ENCODE data around the gene RALGAPA2. TPM values are rescaled to one million over a fixed set of nuclear protein-coding genes. Genes with fewer than 3 reads are reported as not detected.

RALGAPA2 gene
- total RNA-seq, 1 experiment from 2014 or later, result 13.4 TPM

DNA sequence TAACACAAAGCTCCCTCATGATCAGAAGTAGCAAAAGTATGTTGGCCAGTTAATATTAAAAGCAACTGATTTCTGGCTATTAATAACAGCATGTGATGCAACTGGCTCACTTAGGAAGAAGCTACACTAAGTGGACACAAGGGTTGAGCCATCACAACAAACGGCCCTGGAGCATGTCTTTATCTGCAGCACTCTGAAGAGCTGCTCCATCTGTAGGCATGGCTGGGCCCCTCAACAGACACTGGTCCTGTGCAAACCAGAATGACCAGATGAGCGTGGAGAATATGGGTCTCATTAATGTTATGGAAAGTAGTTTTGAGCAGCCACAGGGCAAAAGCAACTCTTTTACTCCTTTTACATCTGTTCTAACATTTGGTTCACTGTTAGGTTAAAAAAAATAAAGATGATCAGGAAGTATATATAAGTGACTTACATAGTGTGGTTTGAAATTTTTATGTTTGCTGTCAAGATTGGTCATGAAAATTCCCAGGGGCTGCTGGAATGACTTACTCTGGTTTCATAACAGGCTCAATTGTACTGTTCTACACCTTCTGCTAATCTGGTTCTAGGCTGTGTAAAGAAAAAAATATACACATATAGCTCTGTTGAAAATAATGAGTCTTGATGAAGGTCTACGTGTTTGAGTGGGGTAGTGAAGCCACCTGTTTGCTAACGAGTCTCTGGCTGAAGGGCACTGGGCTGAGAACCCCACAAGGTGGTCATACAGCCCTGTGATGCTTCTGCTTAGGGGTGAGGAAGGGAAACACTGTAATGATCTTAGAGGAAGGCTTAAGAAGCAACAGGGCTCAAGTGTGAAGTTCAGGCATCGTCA lies 286.4 kb downstream of the RALGAPA2 start:
- H3K4me3 ChIP-seq (ENCODE audit: low read depth in 2 of 2, low read length in 2 of 2), result no peak overlapping the region
- H3K27me3 ChIP-seq (ENCODE audit: control insufficient read depth, insufficient read depth, low read length), result no peaks in the 10 kb centered on the region
- no TSS peak for BruUV-seq (replicated peaks)
- in situ Hi-C loops (cut with HindIII; ENCODE audit: low pct_unique_long_range_greater_than_20kb, low sequenced_read_pairs) (no loop called here), intact Hi-C loops (cut with micrococcal nuclease; ENCODE audit: unreplicated experiment) (no loop called here)
- H3K9me3 ChIP-seq (ENCODE audit: control insufficient read depth, insufficient read depth, low read depth, low read length), result no peaks in the 10 kb centered on the region
- no peaks in the 10 kb centered on the region for H3K36me3 ChIP-seq (ENCODE audit: control insufficient read depth, insufficient read depth, low read length)
- H3K4me1 ChIP-seq (ENCODE audit: control insufficient read depth, insufficient read depth, low read length), result no peaks in the 10 kb centered on the region
- ChIA-PET POLR2A (interaction anchor here (0.6 kb wide), 1 partner anchor 132 kb away, joined by 3 read pairs; no protein-coding TSS in a partner anchor), CTCF (no interaction called here)
- DNase-seq (ENCODE audit: low read depth, low spot score) (no peak), ATAC-seq (no peak)
- no peak for TF ChIP-seq SIN3A (IDR thresholded peaks at IDR 0.05; ENCODE audit: borderline replicate concordance, insufficient read depth, low read depth, low read length)
- TF ChIP-seq, protein P1, sequence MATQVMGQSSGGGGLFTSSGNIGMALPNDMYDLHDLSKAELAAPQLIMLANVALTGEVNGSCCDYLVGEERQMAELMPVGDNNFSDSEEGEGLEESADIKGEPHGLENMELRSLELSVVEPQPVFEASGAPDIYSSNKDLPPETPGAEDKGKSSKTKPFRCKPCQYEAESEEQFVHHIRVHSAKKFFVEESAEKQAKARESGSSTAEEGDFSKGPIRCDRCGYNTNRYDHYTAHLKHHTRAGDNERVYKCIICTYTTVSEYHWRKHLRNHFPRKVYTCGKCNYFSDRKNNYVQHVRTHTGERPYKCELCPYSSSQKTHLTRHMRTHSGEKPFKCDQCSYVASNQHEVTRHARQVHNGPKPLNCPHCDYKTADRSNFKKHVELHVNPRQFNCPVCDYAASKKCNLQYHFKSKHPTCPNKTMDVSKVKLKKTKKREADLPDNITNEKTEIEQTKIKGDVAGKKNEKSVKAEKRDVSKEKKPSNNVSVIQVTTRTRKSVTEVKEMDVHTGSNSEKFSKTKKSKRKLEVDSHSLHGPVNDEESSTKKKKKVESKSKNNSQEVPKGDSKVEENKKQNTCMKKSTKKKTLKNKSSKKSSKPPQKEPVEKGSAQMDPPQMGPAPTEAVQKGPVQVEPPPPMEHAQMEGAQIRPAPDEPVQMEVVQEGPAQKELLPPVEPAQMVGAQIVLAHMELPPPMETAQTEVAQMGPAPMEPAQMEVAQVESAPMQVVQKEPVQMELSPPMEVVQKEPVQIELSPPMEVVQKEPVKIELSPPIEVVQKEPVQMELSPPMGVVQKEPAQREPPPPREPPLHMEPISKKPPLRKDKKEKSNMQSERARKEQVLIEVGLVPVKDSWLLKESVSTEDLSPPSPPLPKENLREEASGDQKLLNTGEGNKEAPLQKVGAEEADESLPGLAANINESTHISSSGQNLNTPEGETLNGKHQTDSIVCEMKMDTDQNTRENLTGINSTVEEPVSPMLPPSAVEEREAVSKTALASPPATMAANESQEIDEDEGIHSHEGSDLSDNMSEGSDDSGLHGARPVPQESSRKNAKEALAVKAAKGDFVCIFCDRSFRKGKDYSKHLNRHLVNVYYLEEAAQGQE (IDR thresholded peaks at IDR 0.05; ENCODE audit: insufficient read depth in 1 of 2, low read depth in 2 of 2, low read length in 1 of 2), result no peak
- TF ChIP-seq, protein P2, sequence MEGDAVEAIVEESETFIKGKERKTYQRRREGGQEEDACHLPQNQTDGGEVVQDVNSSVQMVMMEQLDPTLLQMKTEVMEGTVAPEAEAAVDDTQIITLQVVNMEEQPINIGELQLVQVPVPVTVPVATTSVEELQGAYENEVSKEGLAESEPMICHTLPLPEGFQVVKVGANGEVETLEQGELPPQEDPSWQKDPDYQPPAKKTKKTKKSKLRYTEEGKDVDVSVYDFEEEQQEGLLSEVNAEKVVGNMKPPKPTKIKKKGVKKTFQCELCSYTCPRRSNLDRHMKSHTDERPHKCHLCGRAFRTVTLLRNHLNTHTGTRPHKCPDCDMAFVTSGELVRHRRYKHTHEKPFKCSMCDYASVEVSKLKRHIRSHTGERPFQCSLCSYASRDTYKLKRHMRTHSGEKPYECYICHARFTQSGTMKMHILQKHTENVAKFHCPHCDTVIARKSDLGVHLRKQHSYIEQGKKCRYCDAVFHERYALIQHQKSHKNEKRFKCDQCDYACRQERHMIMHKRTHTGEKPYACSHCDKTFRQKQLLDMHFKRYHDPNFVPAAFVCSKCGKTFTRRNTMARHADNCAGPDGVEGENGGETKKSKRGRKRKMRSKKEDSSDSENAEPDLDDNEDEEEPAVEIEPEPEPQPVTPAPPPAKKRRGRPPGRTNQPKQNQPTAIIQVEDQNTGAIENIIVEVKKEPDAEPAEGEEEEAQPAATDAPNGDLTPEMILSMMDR (IDR thresholded peaks at IDR 0.05), result no peak
- no peak for TF ChIP-seq POLR2AphosphoS5 (IDR thresholded peaks at IDR 0.05; ENCODE audit: low read depth, low read length)
- H3K27ac ChIP-seq (ENCODE audit: low read length), result no peak overlapping the region

DNA sequence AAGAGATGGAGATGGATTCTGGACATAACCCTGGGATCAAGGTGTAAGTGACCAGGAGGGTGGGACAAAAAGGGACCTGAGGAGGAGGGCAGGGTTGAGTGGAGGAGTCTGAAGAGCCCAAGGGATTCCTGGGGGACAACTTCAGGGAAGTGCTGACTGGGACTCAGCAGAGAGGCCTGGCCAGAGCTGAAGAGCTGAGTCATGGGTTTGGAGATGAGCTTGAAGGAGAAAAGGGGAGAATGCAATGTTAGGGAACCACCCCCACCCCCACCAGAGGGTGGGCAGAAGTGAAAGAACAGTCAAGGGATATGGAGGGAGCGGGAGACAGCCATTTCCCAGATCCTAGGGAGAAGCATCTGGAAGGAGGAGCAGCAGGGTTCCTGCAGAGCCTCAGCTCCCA lies 289.3 kb downstream of the RALGAPA2 start:
- no peak for ATAC-seq
- H3K4me1 ChIP-seq (ENCODE audit: control insufficient read depth, insufficient read depth, low read length), result no peaks in the 10 kb centered on the region
- no peaks in the 10 kb centered on the region for H3K9me3 ChIP-seq (ENCODE audit: control insufficient read depth, insufficient read depth, low read depth, low read length)
- H3K4me3 ChIP-seq (ENCODE audit: low read depth in 2 of 2, low read length in 2 of 2), result no peak overlapping the region
- intact Hi-C loops (cut with micrococcal nuclease; ENCODE audit: unreplicated experiment), result no loop called here
- TF ChIP-seq, protein P1 (IDR thresholded peaks at IDR 0.05; ENCODE audit: insufficient read depth in 1 of 2, low read depth in 2 of 2, low read length in 1 of 2), result no peak
- no peak for TF ChIP-seq SIN3A (IDR thresholded peaks at IDR 0.05; ENCODE audit: borderline replicate concordance, insufficient read depth, low read depth, low read length)
- no peak for TF ChIP-seq TCF7L2 (IDR thresholded peaks at IDR 0.05; ENCODE audit: low read depth, low read length)
- no peak for TF ChIP-seq POLR2AphosphoS5 (IDR thresholded peaks at IDR 0.05; ENCODE audit: low read depth, low read length)
- TF ChIP-seq, protein P2 (IDR thresholded peaks at IDR 0.05), result no peak
- no peak overlapping the region for H3K27ac ChIP-seq (ENCODE audit: low read length)
- in situ Hi-C loops (cut with HindIII; ENCODE audit: low pct_unique_long_range_greater_than_20kb, low sequenced_read_pairs), result no loop called here
- ChIA-PET POLR2A (no interaction called here), CTCF (no interaction called here)
- no TSS peak for BruUV-seq (replicated peaks)
- DNase-seq (ENCODE audit: low read depth, low spot score), result no peak
- no peaks in the 10 kb centered on the region for H3K36me3 ChIP-seq (ENCODE audit: control insufficient read depth, insufficient read depth, low read length)
- H3K27me3 ChIP-seq (ENCODE audit: control insufficient read depth, insufficient read depth, low read length), result no peaks in the 10 kb centered on the region

Measured in Panc1 (cell line).